Loucy (cell line): ENCODE data around the gene RPRD1A.
"Not testable (repeated sequence)": the region's sequence is repeated elsewhere in the genome, so short reads cannot be mapped to it uniquely, and the experiment has no call there.

ENCODE experiments used
- CTCF ChIP-seq: fragments of 200-600 bp; sonication (generic); conservative IDR thresholded peaks from 2 replicates; pipeline ENCODE4 v1.5.1; 2014; ENCODE audit warnings: mild to moderate bottlenecking, antibody characterized with exemption, low read length
- EZH2phosphoT487 ChIP-seq: fragments of 200-600 bp; IDR thresholded peaks from 2 replicates; pipeline ENCODE4 v1.6.1; 2018; ENCODE audit warnings: antibody characterized with exemption, mild to moderate bottlenecking, moderate library complexity, borderline replicate concordance

- TF ChIP-seq CTCF, EZH2phosphoT487: not testable (repeated sequence)
These were observed 43.1 kb downstream of the RPRD1A start for GRCh38 chr18:36024241-36024640.
